ENCODE measurements around the gene PIP4K2C. TPM values are rescaled to one million over a fixed set of nuclear protein-coding genes. Genes with fewer than 3 reads are reported as not detected.

The PIP4K2C gene
- total RNA-seq, 3 donors from 2014 or later (not counting 1 experiment from before 2014, with no cell fraction given): 41.0 to 62.9 (median 52.0) TPM

DNA sequence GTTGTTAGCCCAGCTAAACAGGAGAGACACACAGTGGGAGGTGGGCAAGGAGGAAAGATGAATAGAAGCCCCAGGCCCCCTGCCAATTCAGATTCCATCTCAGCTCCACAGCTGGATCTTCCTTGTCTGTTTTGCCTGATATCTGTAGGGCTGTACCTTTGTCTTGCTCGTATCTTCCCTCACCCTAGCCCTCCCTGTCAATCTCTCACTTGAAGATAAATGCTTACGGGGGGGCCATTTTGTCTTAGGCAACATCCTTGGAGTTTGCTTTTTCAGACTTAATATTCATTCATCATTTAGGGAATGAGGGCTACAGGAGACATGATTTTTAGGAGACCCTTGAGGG lies 38.7 kb upstream of the PIP4K2C start:
- DNase-seq: no peak
- Mint-ChIP-seq H3K4me1 (peaks cover 4 to 12% of the 10 kb centered on the region in 2 donors), H3K4me3 (no peak overlapping the region), H3K27me3 (ENCODE audit: low read depth in 2 of 2) (peaks cover 19 to 39% of the 10 kb centered on the region in 2 donors), H3K36me3 (no peaks in the 10 kb centered on the region), H3K27ac (no peak overlapping the region), H3K9me3 (no peaks in the 10 kb centered on the region)
- H3K9me3 ChIP-seq (ENCODE audit: control insufficient read depth, insufficient read depth, low read length): no peaks in the 10 kb centered on the region
- 94% methylated on average over 2 of the region's 2 CpGs for WGBS (ENCODE audit: insufficient coverage)
- TF ChIP-seq, protein P1, sequence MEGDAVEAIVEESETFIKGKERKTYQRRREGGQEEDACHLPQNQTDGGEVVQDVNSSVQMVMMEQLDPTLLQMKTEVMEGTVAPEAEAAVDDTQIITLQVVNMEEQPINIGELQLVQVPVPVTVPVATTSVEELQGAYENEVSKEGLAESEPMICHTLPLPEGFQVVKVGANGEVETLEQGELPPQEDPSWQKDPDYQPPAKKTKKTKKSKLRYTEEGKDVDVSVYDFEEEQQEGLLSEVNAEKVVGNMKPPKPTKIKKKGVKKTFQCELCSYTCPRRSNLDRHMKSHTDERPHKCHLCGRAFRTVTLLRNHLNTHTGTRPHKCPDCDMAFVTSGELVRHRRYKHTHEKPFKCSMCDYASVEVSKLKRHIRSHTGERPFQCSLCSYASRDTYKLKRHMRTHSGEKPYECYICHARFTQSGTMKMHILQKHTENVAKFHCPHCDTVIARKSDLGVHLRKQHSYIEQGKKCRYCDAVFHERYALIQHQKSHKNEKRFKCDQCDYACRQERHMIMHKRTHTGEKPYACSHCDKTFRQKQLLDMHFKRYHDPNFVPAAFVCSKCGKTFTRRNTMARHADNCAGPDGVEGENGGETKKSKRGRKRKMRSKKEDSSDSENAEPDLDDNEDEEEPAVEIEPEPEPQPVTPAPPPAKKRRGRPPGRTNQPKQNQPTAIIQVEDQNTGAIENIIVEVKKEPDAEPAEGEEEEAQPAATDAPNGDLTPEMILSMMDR (IDR thresholded peaks at IDR 0.05): no peak
- H3K27ac ChIP-seq (ENCODE audit: low read length): no peak overlapping the region
- peaks cover 14% of the 10 kb centered on the region for H3K27me3 ChIP-seq (ENCODE audit: control insufficient read depth, insufficient read depth, low read length)
- no peak overlapping the region for H3K4me3 ChIP-seq (ENCODE audit: low read length)
- intact Hi-C loops (cut with micrococcal nuclease): no loop called here
- H3K4me1 ChIP-seq (ENCODE audit: control insufficient read depth, insufficient read depth, low read length): peaks cover 10% of the 10 kb centered on the region
- H3K36me3 ChIP-seq (ENCODE audit: control insufficient read depth, insufficient read depth, low read length): no peaks in the 10 kb centered on the region
- ATAC-seq: no peak

DNA sequence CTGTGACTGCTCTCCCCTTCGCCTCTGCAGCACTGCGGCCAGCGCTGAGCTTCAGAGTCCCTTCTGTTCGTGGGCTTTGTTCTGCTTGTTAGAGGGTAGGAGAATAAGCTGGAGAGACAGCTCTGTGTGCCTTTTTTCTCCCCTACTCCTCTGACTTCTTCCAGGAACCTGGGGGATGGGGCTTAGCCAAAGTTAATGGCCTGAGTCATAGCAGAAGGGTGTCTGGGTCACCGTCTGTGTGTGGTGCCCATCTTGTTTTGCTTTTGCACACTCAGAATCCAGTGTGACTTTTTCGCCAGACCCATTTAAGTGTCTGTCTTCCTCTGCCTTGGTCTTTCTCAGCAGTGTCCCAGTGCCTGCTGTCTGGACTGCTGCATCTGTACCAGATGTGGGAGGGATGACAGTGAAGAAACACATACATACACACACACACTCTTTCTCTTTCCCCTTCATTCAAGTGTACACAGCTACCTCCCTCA lies 38.1 kb upstream of the PIP4K2C start:
- no peaks in the 10 kb centered on the region for H3K36me3 Mint-ChIP-seq
- Histone ChIP-seq H3K36me3 (ENCODE audit: control insufficient read depth, insufficient read depth, low read length) (no peaks in the 10 kb centered on the region), H3K4me1 (ENCODE audit: control insufficient read depth, insufficient read depth, low read length) (peaks cover 9% of the 10 kb centered on the region), H3K27ac (ENCODE audit: low read length) (no peak overlapping the region), H3K27me3 (ENCODE audit: control insufficient read depth, insufficient read depth, low read length) (peaks cover 14% of the 10 kb centered on the region), H3K4me3 (ENCODE audit: low read length) (no peak overlapping the region), H3K9me3 (ENCODE audit: control insufficient read depth, insufficient read depth, low read length) (no peaks in the 10 kb centered on the region)
- DNase-seq (no peak), ATAC-seq (no peak)
- TF ChIP-seq, protein P1 (IDR thresholded peaks at IDR 0.05): no peak
- intact Hi-C loops (cut with micrococcal nuclease): no loop called here
- H3K4me1 Mint-ChIP-seq: peaks cover 0 to 9% of the 10 kb centered on the region in 2 donors
- H3K27me3 Mint-ChIP-seq (ENCODE audit: low read depth in 2 of 2): peaks cover 19 to 39% of the 10 kb centered on the region in 2 donors
- 79% methylated on average over 4 of the region's 6 CpGs for WGBS (ENCODE audit: insufficient coverage)
- no peak overlapping the region for H3K27ac Mint-ChIP-seq
- H3K4me3 Mint-ChIP-seq: no peak overlapping the region
- H3K9me3 Mint-ChIP-seq: no peaks in the 10 kb centered on the region

DNA sequence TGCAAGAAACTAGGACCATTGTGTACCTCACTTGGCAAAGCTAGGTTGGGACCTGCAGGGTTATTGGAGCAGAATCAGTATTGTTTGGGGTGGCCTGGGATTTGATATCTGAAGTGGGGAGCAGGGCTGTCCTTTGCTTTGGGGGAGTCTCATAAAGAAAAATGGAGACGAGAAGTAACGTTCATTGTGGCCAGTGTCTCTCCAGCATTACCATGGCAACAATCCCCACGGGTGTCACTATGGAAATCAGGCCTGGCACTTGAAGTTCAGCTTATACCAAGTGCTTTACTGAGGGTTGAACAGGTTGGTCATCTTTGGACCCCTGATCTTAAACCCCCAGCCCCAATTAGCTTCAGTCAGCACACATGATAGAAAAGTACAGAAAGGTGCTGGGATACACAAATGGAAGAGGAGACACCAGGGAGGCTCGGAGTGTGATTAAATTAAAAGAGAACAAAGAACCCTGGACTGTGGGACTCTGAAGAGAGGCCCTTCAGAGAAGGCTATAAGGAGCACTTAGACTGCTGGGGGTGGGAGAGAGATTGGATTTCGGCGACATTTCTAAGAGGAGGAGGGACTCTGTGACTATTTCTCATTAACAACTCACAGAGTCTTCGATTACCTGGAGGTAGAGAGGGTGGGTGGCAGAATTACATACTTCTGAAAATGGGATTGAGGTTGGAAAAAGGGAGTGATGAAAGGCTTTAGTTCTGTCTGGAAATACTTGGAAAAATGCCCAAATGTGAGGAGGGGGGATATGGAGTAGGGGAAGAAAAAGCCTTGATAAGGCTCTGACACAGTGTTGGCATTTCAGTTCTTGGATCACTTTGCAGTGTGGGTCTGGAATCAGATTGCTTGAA lies 37.4 kb upstream of the PIP4K2C start:
- Histone ChIP-seq H3K4me1 (ENCODE audit: control insufficient read depth, insufficient read depth, low read length) (peaks cover 9% of the 10 kb centered on the region), H3K36me3 (ENCODE audit: control insufficient read depth, insufficient read depth, low read length) (no peaks in the 10 kb centered on the region), H3K27me3 (ENCODE audit: control insufficient read depth, insufficient read depth, low read length) (peaks cover 14% of the 10 kb centered on the region), H3K27ac (ENCODE audit: low read length) (no peak overlapping the region), H3K4me3 (ENCODE audit: low read length) (no peak overlapping the region), H3K9me3 (ENCODE audit: control insufficient read depth, insufficient read depth, low read length) (no peaks in the 10 kb centered on the region)
- WGBS (ENCODE audit: insufficient coverage): 87% methylated on average over 5 of the region's 7 CpGs
- Mint-ChIP-seq H3K9me3 (no peaks in the 10 kb centered on the region), H3K4me3 (no peak overlapping the region), H3K4me1 (peaks cover 0 to 9% of the 10 kb centered on the region in 2 donors), H3K36me3 (no peaks in the 10 kb centered on the region), H3K27me3 (ENCODE audit: low read depth in 2 of 2) (peaks cover 16 to 38% of the 10 kb centered on the region in 2 donors), H3K27ac (no peak overlapping the region)
- ATAC-seq (no peak), DNase-seq (no peak)
- TF ChIP-seq, protein P1 (IDR thresholded peaks at IDR 0.05): no peak
- intact Hi-C loops (cut with micrococcal nuclease): no loop called here
